GM21423 (cell line): ENCODE data around the gene SGSM1.

Source experiments
- ATAC-seq: cut with Tn5 transposase; IDR thresholded peaks from one replicate; pipeline ENCODE4 v1.9.1; 2021; ENCODE audit warnings: mild to moderate bottlenecking, moderate library complexity; ENCODE audit not compliant: unreplicated experiment

SGSM1 gene

GRCh38 chr22:24975125-24975640 lies 169.2 kb downstream of the SGSM1 start:
- ATAC-seq, result no peak

- ATAC-seq, result no peak
Measured at GRCh38 chr22:24975813-24976341, 169.9 kb downstream of the SGSM1 start.

- no peak for ATAC-seq
Measured at GRCh38 chr22:24976442-24977218, 170.6 kb downstream of the SGSM1 start.
